Breast epithelium (tissue), 3 donors: ENCODE data around the gene SMAD6.

Experiments
- POLR2A ChIP-seq: fragments of 450-650 bp; IDR thresholded peaks from one replicate; pipeline ENCODE4 v1.6.1; 2016; ENCODE audit warnings: antibody characterized with exemption, mild to moderate bottlenecking, moderate library complexity
- POLR2AphosphoS5 ChIP-seq, 3 donors: sonication (generic); formaldehyde crosslinking; IDR thresholded peaks; one replicate each; pipeline ENCODE4 v1.6.1; 2017; ENCODE audit warnings: antibody characterized with exemption in 3 of 3
- TF ChIP-seq, protein P1 (sequence below), 3 donors: fragments of 450-650 bp; IDR thresholded peaks; one replicate each; pipeline ENCODE4 v1.5.1; 2016 to 2017; ENCODE audit warnings: antibody characterized with exemption in 3 of 3, mild to moderate bottlenecking in 3 of 3, moderate library complexity in 3 of 3

- TF ChIP-seq, protein P1, sequence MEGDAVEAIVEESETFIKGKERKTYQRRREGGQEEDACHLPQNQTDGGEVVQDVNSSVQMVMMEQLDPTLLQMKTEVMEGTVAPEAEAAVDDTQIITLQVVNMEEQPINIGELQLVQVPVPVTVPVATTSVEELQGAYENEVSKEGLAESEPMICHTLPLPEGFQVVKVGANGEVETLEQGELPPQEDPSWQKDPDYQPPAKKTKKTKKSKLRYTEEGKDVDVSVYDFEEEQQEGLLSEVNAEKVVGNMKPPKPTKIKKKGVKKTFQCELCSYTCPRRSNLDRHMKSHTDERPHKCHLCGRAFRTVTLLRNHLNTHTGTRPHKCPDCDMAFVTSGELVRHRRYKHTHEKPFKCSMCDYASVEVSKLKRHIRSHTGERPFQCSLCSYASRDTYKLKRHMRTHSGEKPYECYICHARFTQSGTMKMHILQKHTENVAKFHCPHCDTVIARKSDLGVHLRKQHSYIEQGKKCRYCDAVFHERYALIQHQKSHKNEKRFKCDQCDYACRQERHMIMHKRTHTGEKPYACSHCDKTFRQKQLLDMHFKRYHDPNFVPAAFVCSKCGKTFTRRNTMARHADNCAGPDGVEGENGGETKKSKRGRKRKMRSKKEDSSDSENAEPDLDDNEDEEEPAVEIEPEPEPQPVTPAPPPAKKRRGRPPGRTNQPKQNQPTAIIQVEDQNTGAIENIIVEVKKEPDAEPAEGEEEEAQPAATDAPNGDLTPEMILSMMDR (IDR thresholded peaks at IDR 0.05) = no peak
- TF ChIP-seq POLR2A (no peak), POLR2AphosphoS5 (IDR thresholded peaks at IDR 0.05) (no peak)
Observed at GRCh38 chr15:66718220-66718988, 16.4 kb downstream of the SMAD6 start.
